CD4-positive, alpha-beta T cell treated with Interleukin-21 for 1 hour (primary cell): ENCODE data around the gene NUBPL.
"Not testable (repeated sequence)": the region's sequence is repeated elsewhere in the genome, so short reads cannot be mapped to it uniquely, and the experiment has no call there.

Experiments
- DNase-seq: peaks from one replicate; pipeline ENCODE4 v3.0.0-alpha.2; 2020

NUBPL gene

DNA sequence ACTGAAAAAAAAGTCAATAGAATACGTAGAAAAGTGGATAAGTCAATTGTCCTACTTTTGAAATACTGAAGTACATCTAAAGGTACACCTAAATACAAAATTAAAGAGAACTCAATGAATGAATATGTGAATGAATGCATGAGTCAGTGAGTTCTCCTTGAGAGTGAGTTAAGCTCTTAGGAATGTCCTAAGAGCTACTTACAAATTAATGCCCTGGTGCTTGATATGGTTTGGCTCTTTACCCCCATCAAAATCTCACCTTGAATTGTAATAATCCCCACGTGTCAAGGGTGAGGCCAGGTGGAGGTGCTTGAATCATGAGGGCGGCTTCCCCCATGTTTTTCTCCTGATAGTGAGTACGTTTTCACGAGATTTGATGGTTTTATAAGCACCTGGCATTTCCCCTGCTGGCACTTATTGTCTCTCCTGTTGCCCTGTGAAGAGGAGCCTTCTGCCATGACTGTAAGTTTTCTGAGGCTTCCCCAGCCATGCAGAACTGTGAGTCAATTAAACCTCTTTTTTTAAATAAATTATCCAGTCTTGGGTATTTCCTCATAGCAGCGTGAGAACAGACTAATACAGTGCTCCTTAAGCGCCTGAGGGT, 323.7 kb downstream of the NUBPL start:
- no peak for DNase-seq

DNA sequence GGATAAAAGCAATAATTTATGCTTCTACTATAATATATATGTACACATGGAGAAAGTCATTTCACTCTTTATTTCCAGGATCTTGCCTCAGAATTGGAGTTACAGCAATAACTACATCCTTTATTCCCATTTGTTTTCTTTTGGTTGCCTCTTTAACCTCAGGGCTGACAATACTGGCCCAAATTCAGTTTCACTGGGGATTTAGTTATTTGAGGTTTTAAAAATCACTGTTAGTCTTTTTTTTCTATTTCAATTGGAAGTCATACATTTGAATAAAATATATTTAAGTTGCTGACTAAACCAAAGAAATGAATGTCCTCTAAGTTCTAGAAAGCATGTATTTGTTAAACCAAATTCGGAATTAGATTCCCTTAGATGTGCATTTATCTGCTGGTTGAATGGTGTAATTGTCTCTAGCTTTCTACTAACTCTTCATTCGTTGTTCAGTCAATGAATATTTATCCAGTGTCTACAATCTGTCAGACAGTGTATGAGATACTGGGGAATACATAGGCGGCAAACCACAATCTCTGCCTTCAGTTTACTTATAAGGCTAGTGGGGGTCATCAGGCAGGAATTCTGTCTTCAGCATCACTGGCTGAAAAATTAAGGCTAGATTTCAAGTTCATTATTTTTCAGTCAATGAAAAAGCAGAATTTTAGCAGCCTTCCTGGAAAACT, 325.1 kb downstream of the NUBPL start:
- DNase-seq = no peak

DNA sequence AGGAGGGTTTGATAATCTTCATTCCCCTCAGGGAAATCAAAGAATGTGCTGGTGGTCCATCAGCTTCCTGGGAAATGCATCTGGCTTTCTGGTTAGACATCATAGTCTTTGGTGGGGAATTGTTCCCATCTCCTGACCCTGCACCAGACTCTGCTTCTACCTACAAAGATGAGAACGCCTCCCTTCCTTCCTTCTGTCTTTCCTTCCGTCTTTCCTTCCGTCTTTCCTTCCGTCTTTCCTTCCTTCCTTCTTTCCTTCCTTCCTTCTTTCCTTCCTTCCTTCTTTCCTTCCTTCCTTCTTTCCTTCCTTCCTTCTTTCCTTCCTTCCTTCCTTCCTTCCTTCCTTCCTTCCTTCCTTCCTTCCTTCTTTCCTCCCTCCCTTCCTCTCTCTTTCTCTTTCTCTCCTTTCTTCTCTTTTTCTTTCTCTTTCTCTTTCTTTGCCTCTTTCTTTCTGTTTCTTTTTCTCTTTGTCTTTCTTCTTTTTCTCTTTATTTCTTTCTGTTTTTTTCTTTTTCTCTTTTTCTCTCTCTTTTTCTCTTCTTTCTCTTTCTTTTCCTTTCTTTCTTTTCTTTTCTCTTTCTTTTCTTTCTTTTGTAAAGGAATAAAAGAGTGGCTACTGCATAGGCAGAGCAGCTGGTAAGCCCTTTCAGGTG, 326.9 kb downstream of the NUBPL start:
- DNase-seq = no peak

DNA sequence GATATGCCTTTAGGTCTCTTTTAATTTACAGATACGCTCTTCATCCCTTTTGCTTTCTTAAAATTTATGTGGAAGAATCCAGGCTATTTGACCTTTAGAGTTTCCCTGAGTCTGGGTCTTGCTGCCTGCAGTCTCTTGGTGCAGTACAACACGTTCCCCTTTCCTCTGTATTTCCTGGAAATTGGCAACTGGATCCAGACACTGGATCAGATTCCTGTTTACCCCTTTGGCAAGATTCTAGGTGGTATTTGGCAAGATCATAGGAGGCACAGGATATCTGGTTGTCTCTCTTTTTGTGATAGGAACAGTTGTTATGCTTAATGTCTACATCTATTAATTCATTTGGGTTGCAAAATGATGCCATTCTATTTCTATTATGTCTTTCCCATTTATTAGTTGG, 328.1 kb downstream of the NUBPL start:
- DNase-seq = no peak

DNA sequence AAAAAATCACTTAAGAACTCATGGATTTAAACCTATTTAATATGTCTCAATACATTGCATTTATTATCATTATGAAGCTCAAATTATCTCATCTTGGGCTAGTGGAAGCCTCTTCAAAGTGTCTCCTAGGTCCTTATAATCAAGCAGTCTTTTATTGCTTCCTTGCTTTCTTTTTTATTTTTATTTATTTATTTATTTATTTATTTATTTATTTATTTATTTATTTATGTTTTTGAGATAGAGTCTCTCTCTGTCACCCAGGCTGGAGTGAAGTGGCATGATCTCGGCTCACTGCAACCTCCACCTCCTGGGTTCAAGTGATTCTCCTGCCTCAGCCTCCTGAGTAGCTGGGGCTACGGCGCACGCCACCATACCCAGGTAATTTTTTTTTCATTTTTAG, 329.0 kb downstream of the NUBPL start:
- DNase-seq = not testable (repeated sequence)

DNA sequence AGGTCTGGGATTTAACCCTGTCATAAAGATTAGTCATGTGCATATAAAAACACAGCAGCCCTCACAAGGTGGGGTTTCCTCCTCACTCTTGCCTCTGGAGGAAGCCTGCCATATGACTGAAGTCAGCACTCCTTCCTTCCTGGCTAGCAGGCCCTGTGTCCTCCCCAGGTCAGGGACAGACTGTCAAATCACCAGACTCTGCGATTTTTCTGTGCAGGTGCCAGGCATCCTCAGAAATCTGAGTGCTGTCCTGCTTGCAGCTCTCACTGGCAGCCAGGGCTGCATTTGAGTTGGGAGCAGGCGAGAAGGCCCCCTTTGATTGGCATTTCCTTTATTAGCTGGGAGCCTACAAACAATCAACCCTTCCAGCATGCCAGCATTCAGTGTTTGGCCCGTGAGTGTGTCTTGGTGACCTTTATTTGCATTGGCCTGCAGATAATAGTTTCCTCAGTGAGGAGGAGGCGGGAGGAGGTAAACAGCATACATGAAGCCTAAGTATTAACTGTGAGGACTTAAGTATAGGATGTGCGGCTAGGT, 332.1 kb downstream of the NUBPL start:
- no peak for DNase-seq

DNA sequence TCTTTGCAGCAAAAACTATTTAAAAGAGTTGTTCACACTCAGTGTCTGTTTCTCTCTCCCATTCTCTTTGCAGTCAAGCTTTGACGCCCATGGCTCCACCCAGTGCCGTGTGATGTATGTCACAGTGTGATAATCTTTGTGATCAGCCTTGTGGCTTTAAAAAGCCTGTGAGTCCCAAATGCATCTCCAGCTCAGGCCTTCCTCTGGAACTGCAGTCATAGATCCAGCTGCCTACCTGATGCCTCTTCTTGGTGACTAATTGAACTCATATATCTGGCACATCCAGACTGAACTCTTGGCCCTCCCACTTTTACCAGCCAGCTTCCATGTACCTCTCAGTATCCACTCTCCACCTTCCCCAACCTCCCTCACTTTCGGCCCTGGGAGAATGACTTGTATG, 333.1 kb downstream of the NUBPL start:
- no peak for DNase-seq

DNA sequence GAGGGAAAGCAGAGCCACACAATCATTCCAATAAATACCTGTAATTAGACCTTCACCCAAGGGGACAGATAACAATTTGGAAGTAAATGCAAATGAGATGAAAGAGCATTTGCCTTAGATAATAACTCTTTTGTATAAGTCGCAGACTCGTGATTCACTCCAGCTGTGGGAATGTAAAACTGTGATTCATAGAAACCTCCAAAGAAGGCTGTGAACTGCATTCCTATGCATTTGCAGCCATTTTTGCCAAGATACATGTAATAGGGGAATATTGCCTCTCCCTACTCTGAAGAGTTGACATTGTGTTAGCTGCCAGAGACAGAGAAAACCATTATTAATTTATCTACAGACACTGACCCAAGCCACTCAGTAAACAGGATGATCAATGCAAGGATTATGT, 334.0 kb downstream of the NUBPL start:
- no peak for DNase-seq

DNA sequence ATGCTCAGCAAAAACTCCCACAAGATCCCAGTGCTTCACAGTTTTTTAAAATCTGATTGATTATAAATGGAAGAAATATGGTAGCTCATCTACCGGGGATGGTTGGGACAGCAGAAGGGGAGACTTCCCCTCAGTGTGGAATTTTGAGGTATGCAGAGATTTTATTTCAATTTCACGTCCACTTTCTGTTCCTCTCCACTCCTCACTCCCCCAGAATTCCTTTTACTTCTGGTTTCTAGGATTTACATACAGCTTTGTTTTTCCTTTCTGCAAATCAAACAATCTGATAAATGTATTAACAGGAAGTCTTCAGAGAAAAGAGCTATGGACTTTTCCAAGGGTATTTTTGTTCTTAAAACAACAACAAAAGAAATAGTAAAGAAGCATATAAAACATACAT, 334.4 kb downstream of the NUBPL start:
- no peak for DNase-seq

DNA sequence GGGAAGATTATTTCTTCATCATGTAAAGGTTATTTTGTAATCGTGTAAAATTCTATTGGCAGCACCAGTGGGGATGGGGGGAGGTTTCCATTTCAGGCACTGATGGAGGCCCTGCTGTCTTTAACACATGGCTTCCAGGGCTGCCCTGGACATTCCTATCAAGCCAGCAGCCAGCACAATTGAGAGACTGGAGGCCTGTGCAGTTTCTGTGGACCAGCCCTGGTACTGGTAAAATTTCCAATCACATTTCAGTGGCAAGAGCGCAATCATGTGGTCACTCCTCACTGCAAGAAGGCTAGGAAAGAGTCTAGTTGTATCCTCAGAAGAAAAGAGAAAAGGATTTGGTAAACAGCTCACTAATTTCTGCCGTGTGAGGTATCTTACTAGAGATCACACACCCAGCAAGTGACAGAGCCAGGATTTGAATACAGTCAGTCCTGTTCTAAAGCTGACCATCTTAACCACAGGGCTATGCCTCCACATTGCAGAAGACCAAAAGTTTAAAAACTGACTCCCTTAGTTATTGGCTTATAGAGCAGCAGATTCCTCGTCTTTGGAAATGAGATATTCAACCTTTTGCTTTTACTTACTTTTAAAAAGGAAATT, 336.5 kb downstream of the NUBPL start:
- DNase-seq = no peak

DNA sequence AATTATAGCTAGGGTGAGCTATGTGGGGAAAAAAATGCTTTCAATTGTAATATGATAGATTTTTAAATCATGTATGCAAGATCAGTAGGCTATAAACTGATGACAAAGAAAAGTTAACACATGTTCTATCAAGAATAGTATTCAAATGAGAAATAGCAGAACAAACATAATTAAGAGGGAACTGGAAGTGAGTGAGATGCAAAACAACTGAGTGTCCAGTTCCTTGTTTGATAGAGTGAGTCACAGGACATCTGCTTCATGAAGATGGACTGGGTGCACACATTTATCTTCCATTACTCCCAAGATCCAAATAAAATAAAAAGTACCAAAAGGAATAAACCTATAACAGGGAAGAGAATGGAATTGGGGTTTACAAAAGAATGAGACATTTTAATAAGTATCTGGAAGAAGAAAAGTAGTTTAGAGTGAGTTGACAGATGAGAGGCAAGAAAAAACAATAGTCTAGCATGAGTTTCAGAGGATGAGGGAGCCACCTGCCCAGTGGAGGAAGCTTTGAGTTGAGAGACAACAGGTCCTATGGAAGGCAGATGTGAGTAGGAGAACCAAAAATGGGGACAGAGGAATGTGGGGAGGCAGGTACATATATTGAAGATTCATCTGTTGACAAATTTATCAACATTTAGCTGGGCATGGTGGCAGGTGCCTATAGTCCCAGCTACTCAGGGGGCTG, 337.8 kb downstream of the NUBPL start:
- no peak for DNase-seq

DNA sequence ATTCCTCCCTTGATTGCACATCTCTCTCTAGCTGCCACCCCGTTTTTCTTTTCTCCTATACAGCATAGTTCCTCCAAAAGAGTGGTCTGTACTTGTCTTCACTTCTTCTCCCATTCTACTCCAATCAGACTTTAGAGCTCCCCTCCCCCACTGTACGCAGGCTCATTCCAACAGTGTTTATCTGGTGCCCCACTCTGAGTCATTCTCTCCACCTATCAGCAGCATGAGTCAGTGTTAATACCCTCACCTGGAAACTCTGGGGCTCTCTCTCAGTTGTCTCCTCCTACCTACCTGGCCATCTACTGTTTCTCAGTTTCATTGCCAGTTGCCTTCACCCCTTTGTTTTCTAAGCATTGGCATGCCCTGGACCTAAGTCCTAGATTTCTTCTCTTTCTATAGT, 340.8 kb downstream of the NUBPL start:
- DNase-seq = no peak

DNA sequence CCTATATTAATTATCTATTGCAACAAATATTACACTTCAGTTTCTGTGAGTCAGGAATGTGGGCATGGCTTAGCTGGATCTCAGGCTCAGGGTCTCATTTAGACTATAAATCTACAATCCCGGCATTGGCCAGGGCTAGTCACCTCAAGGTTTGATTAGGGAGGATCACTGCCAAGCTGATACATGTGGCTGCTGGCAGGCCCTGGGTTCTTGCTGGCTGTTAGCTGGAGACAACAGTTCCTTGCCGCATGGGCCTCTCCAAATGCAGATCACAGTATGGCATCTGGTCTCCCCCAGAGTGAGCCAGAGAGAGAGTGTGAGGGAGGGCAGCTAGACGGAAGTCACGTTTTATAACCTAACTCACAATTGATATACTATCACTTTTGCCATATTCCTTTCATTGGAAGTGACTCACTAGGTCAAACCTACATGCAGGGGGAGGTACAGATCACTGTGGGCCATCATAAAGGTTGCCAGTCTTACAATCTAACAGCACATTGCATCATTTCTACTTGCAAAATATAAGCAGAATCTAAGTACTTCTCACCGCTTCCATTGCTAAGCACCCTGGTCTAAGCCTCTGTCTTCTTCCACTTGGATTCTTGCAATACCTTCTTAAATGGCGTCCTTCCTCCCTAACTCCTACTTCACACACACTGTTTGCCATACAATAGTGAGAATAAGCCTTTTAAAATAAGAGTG, 341.9 kb downstream of the NUBPL start:
- no peak for DNase-seq

DNA sequence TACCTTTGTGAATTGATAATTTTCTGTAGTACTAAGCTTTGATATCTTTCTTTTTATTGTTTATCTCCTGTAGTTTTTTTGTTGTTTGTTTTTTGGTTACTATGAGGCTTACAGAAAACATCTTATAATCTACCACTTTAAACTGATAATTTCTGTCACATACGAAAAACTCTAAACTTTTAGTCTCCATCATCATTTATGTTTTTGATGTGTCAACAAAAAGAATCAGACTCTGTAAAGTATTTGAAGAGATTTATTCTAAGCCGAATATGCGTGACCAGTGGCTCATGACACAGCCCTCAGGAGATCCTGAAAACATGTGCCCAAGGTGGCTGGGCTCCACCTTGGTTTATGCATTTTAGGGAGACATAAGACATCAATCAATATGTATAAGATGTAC, 348.8 kb downstream of the NUBPL start:
- DNase-seq = no peak
